Chondrocyte (in vitro differentiated cells): ENCODE results near the gene CAMKK1. TPM values are rescaled to one million over a fixed set of nuclear protein-coding genes. Genes with fewer than 3 reads are reported as not detected.

ENCODE experiments used
- DNase-seq: peaks from one replicate; pipeline ENCODE4 v3.0.0; 2021; ENCODE audit warnings: mixed read lengths, low spot score
- H3K27ac Mint-ChIP-seq: one replicate; pipeline ENCODE4 v1.8.0; 2021; ENCODE audit warnings: mild to moderate bottlenecking, moderate library complexity, mixed read lengths; ENCODE audit not compliant: unreplicated experiment
- H3K27me3 Mint-ChIP-seq: 2 replicates; pipeline ENCODE4 v1.8.0; 2021; ENCODE audit warnings: low read depth, mixed read lengths
- H3K36me3 Mint-ChIP-seq: 2 replicates; pipeline ENCODE4 v1.8.0; 2021; ENCODE audit warnings: low read depth, mixed read lengths
- H3K4me1 Mint-ChIP-seq: 2 replicates; pipeline ENCODE4 v1.8.0; 2021; ENCODE audit warnings: low read depth, mild to moderate bottlenecking, mixed read lengths
- H3K4me3 Mint-ChIP-seq: one replicate; pipeline ENCODE4 v1.8.0; 2021; ENCODE audit warnings: mild to moderate bottlenecking, moderate library complexity, mixed read lengths; ENCODE audit not compliant: unreplicated experiment
- H3K9me3 Mint-ChIP-seq: 2 replicates; pipeline ENCODE4 v1.8.0; 2021; ENCODE audit warnings: low read depth, mixed read lengths
- CTCF ChIP-seq: fragments of 200-600 bp; sonication (generic); IDR thresholded peaks from 2 replicates; pipeline ENCODE4 v1.5.0; 2021; ENCODE audit warnings: antibody characterized with exemption, mild to moderate bottlenecking, moderate library complexity
- total RNA-seq: library from RNA; stranded (reverse); gene quantifications from 3 replicates; pipeline ENCODE4 v1.2.1, GENCODE V29; 2021

CAMKK1 gene
- total RNA-seq, 1 donor from 2014 or later = 5.1 TPM

- H3K4me3 Mint-ChIP-seq = no peak overlapping the region
- no peak for DNase-seq
- TF ChIP-seq CTCF = no peak
- no peak overlapping the region for H3K27ac Mint-ChIP-seq
- no peaks in the 10 kb centered on the region for H3K9me3 Mint-ChIP-seq
- peaks cover under 1% of the 10 kb centered on the region for H3K4me1 Mint-ChIP-seq
- no peaks in the 10 kb centered on the region for H3K36me3 Mint-ChIP-seq
- no peaks in the 10 kb centered on the region for H3K27me3 Mint-ChIP-seq
Measured at GRCh38 chr17:3916825-3917224, 24.0 kb upstream of the CAMKK1 start.

- H3K27ac Mint-ChIP-seq = no peak within 1 kb of the TSS
Measured at GRCh38 chr17:3915995-3916696, 23.3 kb upstream of the CAMKK1 start, which contains the start of gene P2RX1. Gene P2RX1 (minus strand): TSS chr17:3916465. CDS start chr17:3916225, 240 bp downstream.

GRCh38 chr17:3915581-3915994, 22.7 kb upstream of the CAMKK1 start:
- Mint-ChIP-seq H3K27ac (no peak overlapping the region), H3K27me3 (no peaks in the 10 kb centered on the region), H3K9me3 (no peaks in the 10 kb centered on the region), H3K4me3 (no peak overlapping the region), H3K4me1 (no peaks in the 10 kb centered on the region), H3K36me3 (no peaks in the 10 kb centered on the region)
- no peak for TF ChIP-seq CTCF
- no peak for DNase-seq

More at GRCh38 chr17:3915995-3916696, 23.3 kb upstream of the CAMKK1 start, which contains the start of gene P2RX1:
- Mint-ChIP-seq H3K9me3 (no peaks in the 10 kb centered on the region), H3K36me3 (no peaks in the 10 kb centered on the region), H3K27me3 (no peaks in the 10 kb centered on the region), H3K4me1 (no peaks in the 10 kb centered on the region), H3K4me3 (no peak within 1 kb of the TSS)
- DNase-seq = no peak
- TF ChIP-seq CTCF = no peak

- no peaks in the 10 kb centered on the region for H3K9me3 Mint-ChIP-seq
- DNase-seq = no peak
- no peak for TF ChIP-seq CTCF
- H3K27ac Mint-ChIP-seq = no peak overlapping the region
- H3K36me3 Mint-ChIP-seq = no peaks in the 10 kb centered on the region
- H3K4me1 Mint-ChIP-seq = no peaks in the 10 kb centered on the region
- no peak overlapping the region for H3K4me3 Mint-ChIP-seq
- H3K27me3 Mint-ChIP-seq = no peaks in the 10 kb centered on the region
Measured at GRCh38 chr17:3914312-3914670, 21.4 kb upstream of the CAMKK1 start.

- peak; percentile 95 for TF ChIP-seq CTCF
- Mint-ChIP-seq H3K4me1 (no peaks in the 10 kb centered on the region), H3K27me3 (no peaks in the 10 kb centered on the region), H3K9me3 (no peaks in the 10 kb centered on the region), H3K4me3 (no peak overlapping the region), H3K27ac (no peak overlapping the region), H3K36me3 (no peaks in the 10 kb centered on the region)
- DNase-seq = no peak
Measured at GRCh38 chr17:3913531-3914311, 20.9 kb upstream of the CAMKK1 start.
